PFSK-1 (cell line): ENCODE results near the gene ELOVL2.

Source experiments
- FOXP2 ChIP-seq: optimal IDR thresholded peaks from 2 replicates; pipeline ENCODE3; 2011; ENCODE audit warnings: borderline replicate concordance, control low read depth, inconsistent platforms; ENCODE audit not compliant: insufficient read depth; ENCODE audit errors: extremely low read length, extremely low read depth
- POLR2AphosphoS5 ChIP-seq: IDR thresholded peaks from 2 replicates; pipeline ENCODE4 v1.6.1; 2012; ENCODE audit warnings: low read depth, mild to moderate bottlenecking, control low read depth, low read length, moderate library complexity
- REST ChIP-seq, 2 experiments: IDR thresholded peaks; 2 replicates each; pipeline versions ENCODE4 v1.6.1 to v1.8.0; 2011 to 2012; ENCODE audit warnings: low read depth in 2 of 2, low read length in 2 of 2, control low read depth in 1 of 2, inconsistent platforms in 1 of 2, mild to moderate bottlenecking in 1 of 2, moderate library complexity in 1 of 2; ENCODE audit not compliant: insufficient read depth in 1 of 2
- SIN3A ChIP-seq: IDR thresholded peaks from 2 replicates; pipeline ENCODE4 v1.6.1; 2012; ENCODE audit warnings: mild to moderate bottlenecking, low read length, moderate library complexity, borderline replicate concordance; ENCODE audit not compliant: insufficient read depth
- TAF1 ChIP-seq: IDR thresholded peaks from 2 replicates; pipeline ENCODE4 v1.6.1; 2012; ENCODE audit warnings: low read length, control low read depth, borderline replicate concordance; ENCODE audit not compliant: insufficient read depth

- TF ChIP-seq SIN3A (no peak), FOXP2 (no peak), POLR2AphosphoS5 (no peak), REST (IDR thresholded peaks at IDR 0.05; ENCODE audit: insufficient read depth in 1 of 2, low read depth in 2 of 2, low read length in 2 of 2) (no peak), TAF1 (no peak)
Observed at GRCh38 chr6:11033825-11034224, 10.3 kb downstream of the ELOVL2 start.
